Esophagus squamous epithelium (tissue), 5 donors: ENCODE measurements around the gene PRKD1. TPM values are rescaled to one million over a fixed set of nuclear protein-coding genes. Genes with fewer than 3 reads are reported as not detected.

Experiments
- DNase-seq: peaks from one replicate; lab custom pipeline; 2025; lab: John Stamatoyannopoulos, UW
- H3K27ac ChIP-seq, 4 donors: fragments of 200-600 bp; sonication (generic); one replicate each; pipeline ENCODE4 v1.5.1; 2016 to 2019; ENCODE audit warnings: mild to moderate bottlenecking in 1 of 4
- H3K27me3 ChIP-seq, 4 donors: fragments of 200-600 bp; sonication (generic); 1 replicate in 3 of 4; 2 replicates in 1 of 4; pipeline versions ENCODE4 v1.5.1 to v1.6.0; 2017 to 2021; ENCODE audit warnings: antibody characterized with exemption in 1 of 4
- H3K36me3 ChIP-seq, 3 donors: fragments of 200-600 bp; sonication (generic); one replicate each; pipeline ENCODE4 v1.5.1; 2016 to 2019
- H3K4me1 ChIP-seq, 3 donors: fragments of 200-600 bp; sonication (generic); one replicate each; pipeline ENCODE4 v1.5.1; 2017 to 2019
- H3K4me3 ChIP-seq, 4 donors: fragments of 200-600 bp; sonication (generic); 1 replicate in 3 of 4; 2 replicates in 1 of 4; pipeline ENCODE4 v1.5.1; 2016 to 2019; ENCODE audit warnings: mild to moderate bottlenecking in 2 of 4, moderate library complexity in 1 of 4
- H3K9me3 ChIP-seq, 3 donors: fragments of 200-600 bp; sonication (generic); one replicate each; pipeline ENCODE4 v1.5.1; 2016 to 2019
- CTCF ChIP-seq, 6 experiments: fragments of 450-650 bp in 4 of 6; fragments of 200-600 bp in 2 of 6; sonication (generic) in 2 of 6; IDR thresholded peaks; one replicate each; pipeline ENCODE4 v1.5.1; 2016 to 2019; ENCODE audit warnings: antibody characterized with exemption in 6 of 6, mild to moderate bottlenecking in 4 of 6, moderate library complexity in 4 of 6
- POLR2A ChIP-seq, 4 donors: fragments of 450-650 bp; IDR thresholded peaks; one replicate each; pipeline ENCODE4 v1.6.1; 2017; ENCODE audit warnings: antibody characterized with exemption in 4 of 4, mild to moderate bottlenecking in 4 of 4, moderate library complexity in 3 of 4
- WGBS, 2 donors: methylation state at CpG; one replicate each; pipeline ENCODE4 v1.1.5; 2018; 5-methylcytosine and 5-hydroxymethylcytosine counted together
- intact Hi-C: fragments of 100-400 bp; cut with DNase I; formaldehyde crosslinking; loops from one replicate; pipeline ENCODE4 v1.15.0; 2022
- total RNA-seq, 4 donors: library from RNA; depleted of rRNA; stranded (reverse); fragments of >200 nt; gene quantifications; one replicate each; pipeline ENCODE4 v1.1.0, GENCODE V29; 2016
- donor health status: DM: yes; HTN: yes; CAD: no.

The PRKD1 gene
- total RNA-seq, 4 donors from 2014 or later: 0.30 to 10.7 (median 2.2) TPM

GRCh38 chr14:29820785-29821184 lies 106.9 kb downstream of the PRKD1 start:
- no peaks in the 10 kb centered on the region for H3K9me3 ChIP-seq
- 63 to 67% methylated on average over 1 of the region's 1 CpG for WGBS, 2 donors
- DNase-seq: no peak
- no peaks in the 10 kb centered on the region for H3K36me3 ChIP-seq
- no peaks in the 10 kb centered on the region for H3K27me3 ChIP-seq
- no peak overlapping the region for H3K4me3 ChIP-seq
- H3K4me1 ChIP-seq: peaks cover 0 to 10% (median 0%) of the 10 kb centered on the region in 3 donors
- no peak for TF ChIP-seq POLR2A (IDR thresholded peaks at IDR 0.05)
- TF ChIP-seq CTCF (IDR thresholded peaks at IDR 0.05): no peak
- intact Hi-C loops: no loop called here
- H3K27ac ChIP-seq: no peak overlapping the region

- Histone ChIP-seq H3K9me3 (no peaks in the 10 kb centered on the region), H3K36me3 (no peaks in the 10 kb centered on the region), H3K4me3 (no peak overlapping the region), H3K27me3 (no peaks in the 10 kb centered on the region), H3K27ac (no peak overlapping the region), H3K4me1 (peaks cover 0 to 17% (median 0%) of the 10 kb centered on the region in 3 donors)
- intact Hi-C loops: no loop called here
- no peak for TF ChIP-seq POLR2A (IDR thresholded peaks at IDR 0.05)
- TF ChIP-seq CTCF (IDR thresholded peaks at IDR 0.05): no peak
- DNase-seq: no peak
Observed at GRCh38 chr14:29817767-29818405, 109.8 kb downstream of the PRKD1 start.

DNA sequence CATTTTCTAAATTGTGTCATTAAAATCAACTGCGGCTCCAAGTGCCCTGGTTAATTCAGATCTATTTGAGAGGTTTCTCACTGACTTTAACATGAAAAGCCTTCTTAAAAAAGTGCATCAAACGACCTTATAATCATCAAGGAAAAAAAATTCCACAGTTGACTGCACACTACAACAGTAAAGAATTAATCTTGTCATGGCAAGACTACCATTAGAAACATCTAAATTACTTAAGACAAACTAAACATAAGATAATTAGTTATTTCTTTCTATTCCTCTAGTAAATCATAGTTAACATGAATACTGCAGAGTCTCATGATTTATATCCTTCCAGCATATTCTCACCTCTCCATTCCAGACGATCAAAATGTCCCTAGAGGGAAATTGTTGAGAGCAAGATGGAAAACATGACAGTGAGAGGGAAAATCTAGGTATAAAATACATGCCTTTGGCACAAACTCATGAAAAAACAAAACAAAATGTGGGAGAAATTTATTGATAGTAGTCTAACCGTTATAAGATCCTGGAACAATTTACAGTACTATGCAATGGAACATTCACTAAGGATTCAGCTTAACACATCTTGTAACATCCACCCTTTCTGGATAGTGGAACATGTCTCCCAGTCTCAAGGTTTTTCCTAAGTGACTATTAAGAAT lies 112.5 kb downstream of the PRKD1 start:
- intact Hi-C loops: no loop called here
- 53 to 61% methylated on average over 4 of the region's 4 CpGs for WGBS, 2 donors
- Histone ChIP-seq H3K4me1 (peaks cover 0 to 19% (median 0%) of the 10 kb centered on the region in 3 donors), H3K36me3 (no peaks in the 10 kb centered on the region), H3K9me3 (no peaks in the 10 kb centered on the region), H3K4me3 (no peak overlapping the region), H3K27me3 (no peaks in the 10 kb centered on the region), H3K27ac (no peak overlapping the region)
- no peak for TF ChIP-seq CTCF (IDR thresholded peaks at IDR 0.05)
- no peak for TF ChIP-seq POLR2A (IDR thresholded peaks at IDR 0.05)
- no peak for DNase-seq

DNA sequence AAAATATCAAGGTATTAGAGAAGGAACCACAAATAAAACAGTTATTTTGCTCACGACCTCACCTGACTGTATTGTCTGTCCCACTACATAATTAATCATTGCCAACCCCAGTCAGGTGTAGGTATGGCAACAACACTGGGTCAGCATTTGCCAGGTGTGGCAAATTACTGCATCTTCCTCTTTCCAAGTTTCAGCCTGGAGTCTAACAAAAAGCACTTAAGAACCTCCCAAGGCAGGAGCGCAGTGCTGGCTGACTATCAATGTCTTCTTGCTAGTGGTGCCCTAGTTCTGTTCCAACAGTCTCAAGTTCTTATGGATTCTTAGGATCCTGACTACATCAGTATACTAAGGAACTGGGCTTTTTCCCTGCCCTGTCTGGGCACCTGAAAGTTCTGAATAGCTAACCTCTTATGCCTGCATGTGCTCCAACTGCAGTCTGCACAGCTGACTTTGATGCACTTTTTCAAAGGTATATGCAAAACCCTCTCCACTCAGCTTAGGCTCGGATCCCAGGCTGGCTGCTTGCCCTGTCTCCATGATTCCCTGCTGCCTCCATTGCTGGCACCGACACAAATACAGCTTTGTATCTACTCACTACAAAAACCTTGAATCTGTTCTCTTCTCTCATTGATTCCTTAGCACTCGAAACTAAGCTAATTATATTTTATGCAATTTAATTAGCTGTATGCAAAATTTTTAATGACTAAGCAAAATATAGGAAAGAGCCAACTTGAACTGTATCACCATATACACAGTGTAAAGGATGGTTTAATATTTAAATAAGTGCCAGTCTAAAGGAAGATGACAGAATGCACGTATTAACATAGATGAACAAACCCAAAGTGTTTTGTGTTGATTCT lies 113.3 kb downstream of the PRKD1 start:
- TF ChIP-seq CTCF (IDR thresholded peaks at IDR 0.05) (no peak), POLR2A (IDR thresholded peaks at IDR 0.05) (no peak)
- Histone ChIP-seq H3K4me1 (peaks cover 0 to 22% (median 0%) of the 10 kb centered on the region in 3 donors), H3K36me3 (no peaks in the 10 kb centered on the region), H3K4me3 (no peak overlapping the region), H3K27me3 (no peaks in the 10 kb centered on the region), H3K27ac (no peak overlapping the region), H3K9me3 (no peaks in the 10 kb centered on the region)
- intact Hi-C loops: no loop called here
- DNase-seq: no peak
- WGBS, 2 donors: 28 to 54% methylated on average over 6 of the region's 6 CpGs

DNA sequence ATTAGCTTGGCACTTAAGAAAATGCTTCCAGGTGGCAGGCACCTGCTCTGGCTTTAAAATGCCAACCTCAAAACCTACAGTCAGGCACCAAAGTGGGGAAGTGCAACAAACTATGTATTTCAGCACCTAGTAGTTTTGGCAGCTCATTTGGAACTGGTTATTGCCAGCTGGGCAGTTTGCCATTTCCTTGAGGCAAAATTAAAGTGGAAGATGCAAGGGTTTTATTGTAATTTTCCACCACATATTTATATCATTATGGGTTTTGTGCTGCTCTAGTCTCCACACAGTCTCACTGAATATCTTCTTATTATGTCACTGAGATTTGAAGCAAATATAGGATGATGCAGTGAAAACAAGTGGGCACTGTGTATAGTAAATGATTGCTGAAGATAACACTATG lies 117.0 kb downstream of the PRKD1 start:
- H3K27ac ChIP-seq: no peak overlapping the region
- no peaks in the 10 kb centered on the region for H3K36me3 ChIP-seq
- no peaks in the 10 kb centered on the region for H3K9me3 ChIP-seq
- H3K4me3 ChIP-seq: no peak overlapping the region
- intact Hi-C loops: no loop called here
- DNase-seq: no peak
- H3K27me3 ChIP-seq: no peaks in the 10 kb centered on the region
- TF ChIP-seq POLR2A (IDR thresholded peaks at IDR 0.05) (no peak), CTCF (IDR thresholded peaks at IDR 0.05) (no peak)
- H3K4me1 ChIP-seq: peaks cover 0 to 26% (median 0%) of the 10 kb centered on the region in 3 donors
